Lower leg skin (tissue), 3 donors: Measurements from ENCODE around the gene TMC1.

ENCODE experiments used
- POLR2A ChIP-seq, 2 donors: fragments of 450-650 bp; IDR thresholded peaks; one replicate each; pipeline ENCODE4 v1.6.1; 2016 to 2017; ENCODE audit warnings: antibody characterized with exemption in 2 of 2, mild to moderate bottlenecking in 1 of 2, moderate library complexity in 1 of 2
- TF ChIP-seq, protein P1 (sequence below), 3 donors: fragments of 450-650 bp; IDR thresholded peaks; one replicate each; pipeline ENCODE4 v1.5.1; 2016; ENCODE audit warnings: antibody characterized with exemption in 3 of 3, mild to moderate bottlenecking in 3 of 3, moderate library complexity in 2 of 3

DNA sequence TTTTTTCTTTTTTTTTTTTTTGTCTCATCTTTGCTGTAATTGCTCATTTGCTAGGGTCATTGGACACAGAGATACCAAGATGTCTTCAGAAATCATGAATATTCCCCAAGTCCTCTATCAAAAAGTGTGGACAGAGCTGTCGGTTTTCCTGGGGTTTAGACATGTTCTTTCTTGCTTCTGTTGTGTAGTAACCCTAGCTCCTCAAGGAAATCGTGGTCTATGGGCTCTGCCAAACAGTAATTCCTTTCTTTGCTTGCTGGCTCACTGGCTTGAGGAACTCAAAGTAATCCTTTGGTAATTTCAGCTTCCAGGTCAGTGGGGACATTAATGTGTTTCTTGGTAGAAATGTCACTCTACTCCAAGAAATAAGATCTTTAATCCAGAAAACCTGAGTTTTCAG, 101.7 kb downstream of the TMC1 start:
- TF ChIP-seq, protein P1, sequence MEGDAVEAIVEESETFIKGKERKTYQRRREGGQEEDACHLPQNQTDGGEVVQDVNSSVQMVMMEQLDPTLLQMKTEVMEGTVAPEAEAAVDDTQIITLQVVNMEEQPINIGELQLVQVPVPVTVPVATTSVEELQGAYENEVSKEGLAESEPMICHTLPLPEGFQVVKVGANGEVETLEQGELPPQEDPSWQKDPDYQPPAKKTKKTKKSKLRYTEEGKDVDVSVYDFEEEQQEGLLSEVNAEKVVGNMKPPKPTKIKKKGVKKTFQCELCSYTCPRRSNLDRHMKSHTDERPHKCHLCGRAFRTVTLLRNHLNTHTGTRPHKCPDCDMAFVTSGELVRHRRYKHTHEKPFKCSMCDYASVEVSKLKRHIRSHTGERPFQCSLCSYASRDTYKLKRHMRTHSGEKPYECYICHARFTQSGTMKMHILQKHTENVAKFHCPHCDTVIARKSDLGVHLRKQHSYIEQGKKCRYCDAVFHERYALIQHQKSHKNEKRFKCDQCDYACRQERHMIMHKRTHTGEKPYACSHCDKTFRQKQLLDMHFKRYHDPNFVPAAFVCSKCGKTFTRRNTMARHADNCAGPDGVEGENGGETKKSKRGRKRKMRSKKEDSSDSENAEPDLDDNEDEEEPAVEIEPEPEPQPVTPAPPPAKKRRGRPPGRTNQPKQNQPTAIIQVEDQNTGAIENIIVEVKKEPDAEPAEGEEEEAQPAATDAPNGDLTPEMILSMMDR (IDR thresholded peaks at IDR 0.05), result no peak
- no peak for TF ChIP-seq POLR2A (IDR thresholded peaks at IDR 0.05)
